Peyer's patch (tissue), 4 donors: ENCODE data around the gene EXOC3L2.

Experiments used
- POLR2A ChIP-seq, 2 donors: fragments of 450-650 bp; IDR thresholded peaks; one replicate each; pipeline ENCODE4 v1.5.1; 2017; ENCODE audit warnings: antibody characterized with exemption in 2 of 2, mild to moderate bottlenecking in 2 of 2, moderate library complexity in 2 of 2
- TF ChIP-seq, protein P1 (sequence below), 6 experiments: fragments of 450-650 bp in 4 of 6; fragments of 200-600 bp in 2 of 6; sonication (generic) in 1 of 6; IDR thresholded peaks; one replicate each; pipeline ENCODE4 v1.5.1; 2017 to 2019; ENCODE audit warnings: antibody characterized with exemption in 6 of 6, mild to moderate bottlenecking in 3 of 6, moderate library complexity in 1 of 6

DNA sequence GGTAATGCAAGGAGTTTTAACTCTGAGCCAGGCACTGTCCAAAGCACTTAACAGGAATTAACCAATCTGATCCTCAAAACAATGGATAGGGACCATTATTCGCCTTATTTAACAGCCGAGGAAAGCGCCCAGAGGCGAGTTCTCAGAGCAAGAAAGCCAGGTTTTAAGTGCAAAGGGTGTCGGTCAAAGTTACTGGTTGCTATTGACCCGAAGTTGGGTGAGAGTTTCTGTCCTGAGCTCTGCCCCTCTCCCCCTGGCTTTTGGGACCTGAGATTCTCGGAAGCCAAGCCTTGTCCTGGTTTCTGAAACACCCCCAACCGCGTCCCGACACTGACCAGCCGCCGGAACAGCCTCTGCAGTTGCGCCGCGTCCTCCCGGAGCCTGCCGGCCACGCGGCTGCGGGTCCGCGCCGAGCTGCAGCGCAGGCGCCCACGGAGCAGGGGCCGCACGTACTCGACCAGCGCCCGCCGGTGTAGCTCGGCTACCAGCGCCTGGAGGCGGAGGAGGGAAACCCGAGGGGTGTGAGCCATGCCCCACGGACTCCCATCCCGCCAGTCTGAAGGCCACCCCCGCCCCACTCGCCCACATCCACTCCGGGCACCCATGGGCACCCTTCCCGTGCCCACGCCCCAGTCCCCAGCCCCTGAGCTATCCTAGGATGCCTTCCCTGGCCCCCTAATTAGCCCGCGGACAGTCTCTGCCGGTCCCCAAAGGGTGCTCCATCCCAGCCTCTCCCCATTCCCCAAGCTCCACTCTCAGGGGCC is 27.8 kb downstream of the EXOC3L2 start:
- TF ChIP-seq, protein P1, sequence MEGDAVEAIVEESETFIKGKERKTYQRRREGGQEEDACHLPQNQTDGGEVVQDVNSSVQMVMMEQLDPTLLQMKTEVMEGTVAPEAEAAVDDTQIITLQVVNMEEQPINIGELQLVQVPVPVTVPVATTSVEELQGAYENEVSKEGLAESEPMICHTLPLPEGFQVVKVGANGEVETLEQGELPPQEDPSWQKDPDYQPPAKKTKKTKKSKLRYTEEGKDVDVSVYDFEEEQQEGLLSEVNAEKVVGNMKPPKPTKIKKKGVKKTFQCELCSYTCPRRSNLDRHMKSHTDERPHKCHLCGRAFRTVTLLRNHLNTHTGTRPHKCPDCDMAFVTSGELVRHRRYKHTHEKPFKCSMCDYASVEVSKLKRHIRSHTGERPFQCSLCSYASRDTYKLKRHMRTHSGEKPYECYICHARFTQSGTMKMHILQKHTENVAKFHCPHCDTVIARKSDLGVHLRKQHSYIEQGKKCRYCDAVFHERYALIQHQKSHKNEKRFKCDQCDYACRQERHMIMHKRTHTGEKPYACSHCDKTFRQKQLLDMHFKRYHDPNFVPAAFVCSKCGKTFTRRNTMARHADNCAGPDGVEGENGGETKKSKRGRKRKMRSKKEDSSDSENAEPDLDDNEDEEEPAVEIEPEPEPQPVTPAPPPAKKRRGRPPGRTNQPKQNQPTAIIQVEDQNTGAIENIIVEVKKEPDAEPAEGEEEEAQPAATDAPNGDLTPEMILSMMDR (IDR thresholded peaks at IDR 0.05), result no peak
- TF ChIP-seq POLR2A (IDR thresholded peaks at IDR 0.05), result no peak
